ENCODE results near the gene ZNF217.
"Not testable (repeated sequence)": the region's sequence is repeated elsewhere in the genome, so short reads cannot be mapped to it uniquely, and the experiment has no call there.

ZNF217 gene

GRCh38 chr20:53523615-53524014 is 70.0 kb downstream of the ZNF217 start:
- not testable (repeated sequence) for DNase-seq

- DNase-seq: no peak
These were observed 70.9 kb downstream of the ZNF217 start for GRCh38 chr20:53522696-53523095.

GRCh38 chr20:53522026-53522425 is 71.6 kb downstream of the ZNF217 start:
- DNase-seq: no peak

GRCh38 chr20:53521421-53521820 is 72.2 kb downstream of the ZNF217 start:
- DNase-seq: peak; percentile 51

- DNase-seq: no peak
These were observed 76.5 kb downstream of the ZNF217 start for GRCh38 chr20:53517146-53517545.

Data from NCI-H524 treated with DMSO at 0.1 percent for 48 hours (cell line).